Measurements from ENCODE around the gene H2BK1.

The H2BK1 gene

DNA sequence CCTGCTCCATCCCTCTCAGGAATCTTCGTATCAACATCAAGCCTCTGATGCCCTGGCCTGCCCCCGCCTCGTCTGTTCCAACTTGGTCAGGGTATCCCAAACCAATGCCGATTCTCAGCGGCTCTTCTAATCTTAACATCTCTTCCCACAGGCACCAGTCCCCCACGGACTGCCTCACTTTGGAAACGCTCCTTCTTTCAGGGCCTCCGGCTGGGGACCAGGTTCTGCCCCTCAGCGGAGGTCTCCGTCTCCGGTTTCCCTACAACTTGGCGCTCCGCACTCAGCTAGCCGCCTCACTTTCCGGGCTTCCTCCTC is 16.2 kb upstream of the H2BK1 start:
- no peak overlapping the region for H3K27ac ChIP-seq (ENCODE audit: low read depth, low read length)

DNA sequence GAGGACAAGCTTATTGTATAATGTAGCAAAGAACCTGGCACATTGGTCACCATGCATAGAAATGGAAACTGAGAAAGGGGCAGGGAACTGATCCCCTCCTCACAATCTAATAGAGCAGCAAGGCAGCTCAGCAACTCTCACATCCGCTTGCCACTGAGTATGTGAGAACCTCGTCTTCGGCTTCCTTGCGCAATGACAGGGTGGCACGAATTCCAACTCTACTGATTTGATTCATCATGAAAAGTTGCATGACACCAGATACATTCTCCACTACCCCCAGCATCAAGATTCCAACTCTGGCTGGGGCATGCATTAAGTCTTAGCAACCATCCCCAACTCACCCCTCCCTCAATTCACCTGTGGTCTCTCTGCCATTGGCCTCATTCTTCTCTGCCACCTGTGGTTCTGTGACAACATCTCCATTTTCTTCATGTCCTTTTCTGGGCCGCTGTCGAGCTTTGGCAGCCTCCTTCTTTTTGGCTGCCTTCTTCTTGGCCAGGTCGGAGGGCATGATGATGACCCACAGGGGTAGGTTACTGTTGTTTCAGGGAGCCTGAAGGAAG is 15.7 kb upstream of the H2BK1 start:
- no peak for TF ChIP-seq EZH2phosphoT487 (IDR thresholded peaks at IDR 0.05; ENCODE audit: borderline replicate concordance, low read length)
- TF ChIP-seq, protein P1, sequence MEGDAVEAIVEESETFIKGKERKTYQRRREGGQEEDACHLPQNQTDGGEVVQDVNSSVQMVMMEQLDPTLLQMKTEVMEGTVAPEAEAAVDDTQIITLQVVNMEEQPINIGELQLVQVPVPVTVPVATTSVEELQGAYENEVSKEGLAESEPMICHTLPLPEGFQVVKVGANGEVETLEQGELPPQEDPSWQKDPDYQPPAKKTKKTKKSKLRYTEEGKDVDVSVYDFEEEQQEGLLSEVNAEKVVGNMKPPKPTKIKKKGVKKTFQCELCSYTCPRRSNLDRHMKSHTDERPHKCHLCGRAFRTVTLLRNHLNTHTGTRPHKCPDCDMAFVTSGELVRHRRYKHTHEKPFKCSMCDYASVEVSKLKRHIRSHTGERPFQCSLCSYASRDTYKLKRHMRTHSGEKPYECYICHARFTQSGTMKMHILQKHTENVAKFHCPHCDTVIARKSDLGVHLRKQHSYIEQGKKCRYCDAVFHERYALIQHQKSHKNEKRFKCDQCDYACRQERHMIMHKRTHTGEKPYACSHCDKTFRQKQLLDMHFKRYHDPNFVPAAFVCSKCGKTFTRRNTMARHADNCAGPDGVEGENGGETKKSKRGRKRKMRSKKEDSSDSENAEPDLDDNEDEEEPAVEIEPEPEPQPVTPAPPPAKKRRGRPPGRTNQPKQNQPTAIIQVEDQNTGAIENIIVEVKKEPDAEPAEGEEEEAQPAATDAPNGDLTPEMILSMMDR (IDR thresholded peaks at IDR 0.05; ENCODE audit: low read depth, low read length, poor library complexity, severe bottlenecking) = no peak
- peaks cover 20% of the 10 kb centered on the region for H3K4me1 ChIP-seq (ENCODE audit: control insufficient read depth, low read length)
- peak overlapping the region; percentile 90 for H3K4me2 ChIP-seq (ENCODE audit: low read length)
- no peaks in the 10 kb centered on the region for H3K27me3 ChIP-seq (ENCODE audit: control insufficient read depth, low read length)
- peak overlapping the region; percentile 75 for H3K4me3 ChIP-seq (ENCODE audit: low read length)
- H4K20me1 ChIP-seq (ENCODE audit: control insufficient read depth, insufficient read depth, low read depth, low read length) = peaks cover 13% of the 10 kb centered on the region; the same call in 1 of the 2 replicates
- no peak overlapping the region for H3K27ac ChIP-seq (ENCODE audit: low read depth, low read length)
- H3F3A ChIP-seq (ENCODE audit: control insufficient read depth, insufficient read depth) = peaks cover 4% of the 10 kb centered on the region; the same call in 1 of the 2 replicates
- H3K79me2 ChIP-seq (ENCODE audit: control insufficient read depth, low read length) = peaks cover 35% of the 10 kb centered on the region
- H3K9me2 ChIP-seq (replicated peaks; ENCODE audit: control insufficient read depth, low read length) = no peaks in the 10 kb centered on the region
- H3K36me3 ChIP-seq (ENCODE audit: control insufficient read depth, low read length) = peaks cover 48% of the 10 kb centered on the region
- H3K9me3 ChIP-seq (ENCODE audit: control insufficient read depth, insufficient read depth, low read length) = no peaks in the 10 kb centered on the region

More for the DNA sequence above, 16.2 kb upstream of the H2BK1 start:
- H3K79me2 ChIP-seq (ENCODE audit: control insufficient read depth, low read length) = peaks cover 35% of the 10 kb centered on the region
- no peaks in the 10 kb centered on the region for H3K9me3 ChIP-seq (ENCODE audit: control insufficient read depth, insufficient read depth, low read length)
- H3K27me3 ChIP-seq (ENCODE audit: control insufficient read depth, low read length) = no peaks in the 10 kb centered on the region
- peaks cover 13% of the 10 kb centered on the region; the same call in 1 of the 2 replicates for H4K20me1 ChIP-seq (ENCODE audit: control insufficient read depth, insufficient read depth, low read depth, low read length)
- no peaks in the 10 kb centered on the region for H3K9me2 ChIP-seq (replicated peaks; ENCODE audit: control insufficient read depth, low read length)
- peaks cover 46% of the 10 kb centered on the region for H3K36me3 ChIP-seq (ENCODE audit: control insufficient read depth, low read length)
- H3K4me2 ChIP-seq (ENCODE audit: low read length) = peak overlapping the region; percentile 90
- peak overlapping the region; percentile 75 for H3K4me3 ChIP-seq (ENCODE audit: low read length)
- no peak for TF ChIP-seq EZH2phosphoT487 (IDR thresholded peaks at IDR 0.05; ENCODE audit: borderline replicate concordance, low read length)
- TF ChIP-seq, protein P1 (IDR thresholded peaks at IDR 0.05; ENCODE audit: low read depth, low read length, poor library complexity, severe bottlenecking) = no peak
- H3F3A ChIP-seq (ENCODE audit: control insufficient read depth, insufficient read depth) = peaks cover 4% of the 10 kb centered on the region; the same call in 1 of the 2 replicates
- peaks cover 25% of the 10 kb centered on the region for H3K4me1 ChIP-seq (ENCODE audit: control insufficient read depth, low read length)

DNA sequence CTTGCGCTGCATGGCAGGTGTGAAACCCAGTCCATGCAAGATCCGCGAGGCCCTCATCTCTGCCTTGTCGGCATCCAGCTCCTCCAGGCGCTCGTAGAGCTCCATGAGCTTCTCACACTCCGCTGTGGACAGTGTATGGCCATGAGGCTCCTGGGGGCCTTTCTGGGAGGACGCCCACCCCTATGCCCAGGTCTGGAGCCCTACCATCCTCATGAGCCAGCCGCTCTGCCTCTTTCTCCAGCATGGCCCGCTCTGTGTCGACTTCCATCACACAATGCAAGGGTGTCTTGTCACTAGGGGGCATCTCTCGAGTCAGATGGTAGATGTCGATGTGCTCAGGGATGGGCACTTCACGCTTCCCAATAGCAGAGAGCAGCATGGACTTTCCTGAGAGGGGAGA is 13.4 kb upstream of the H2BK1 start:
- TF ChIP-seq, protein P1 (IDR thresholded peaks at IDR 0.05; ENCODE audit: low read depth, low read length, poor library complexity, severe bottlenecking) = peak; percentile 7
- no peak for TF ChIP-seq EZH2phosphoT487 (IDR thresholded peaks at IDR 0.05; ENCODE audit: borderline replicate concordance, low read length)
- H3K4me2 ChIP-seq (ENCODE audit: low read length) = no peak overlapping the region
- H3K36me3 ChIP-seq (ENCODE audit: control insufficient read depth, low read length) = peaks cover 69% of the 10 kb centered on the region

More for the DNA sequence above, 13.4 kb upstream of the H2BK1 start:
- H3K4me1 ChIP-seq (ENCODE audit: control insufficient read depth, low read length) = peaks cover 20% of the 10 kb centered on the region
- no peaks in the 10 kb centered on the region for H3K9me2 ChIP-seq (replicated peaks; ENCODE audit: control insufficient read depth, low read length)
- no peak overlapping the region for H3K27ac ChIP-seq (ENCODE audit: low read depth, low read length)
- peaks cover 13% of the 10 kb centered on the region; the same call in 1 of the 2 replicates for H4K20me1 ChIP-seq (ENCODE audit: control insufficient read depth, insufficient read depth, low read depth, low read length)
- peaks cover 35% of the 10 kb centered on the region for H3K79me2 ChIP-seq (ENCODE audit: control insufficient read depth, low read length)
- no peaks in the 10 kb centered on the region for H3K9me3 ChIP-seq (ENCODE audit: control insufficient read depth, insufficient read depth, low read length)
- no peaks in the 10 kb centered on the region for H3F3A ChIP-seq (ENCODE audit: control insufficient read depth, insufficient read depth)
- no peak overlapping the region for H3K4me3 ChIP-seq (ENCODE audit: low read length)
- no peaks in the 10 kb centered on the region for H3K27me3 ChIP-seq (ENCODE audit: control insufficient read depth, low read length)

Measured in DOHH2 (cell line).